Measurements from ENCODE around the gene CYP2A6. TPM values are rescaled to one million over a fixed set of nuclear protein-coding genes. Genes with fewer than 3 reads are reported as not detected.
"Not testable (repeated sequence)": the region's sequence is repeated elsewhere in the genome, so short reads cannot be mapped to it uniquely, and the experiment has no call there.

The CYP2A6 gene
- total RNA-seq, 2 donors from 2014 or later, result not detected

- not testable (repeated sequence) for H3K4me1 ChIP-seq (ENCODE audit: control insufficient read depth, insufficient read depth, low read length); H3K9ac ChIP-seq (ENCODE audit: extremely low read depth, low read length, poor library complexity, severe bottlenecking); H3K4me3 ChIP-seq (ENCODE audit: low read length); H3K4me3 Mint-ChIP-seq; H3K9me3 ChIP-seq (ENCODE audit: control insufficient read depth, low read length); H3K27me3 ChIP-seq (ENCODE audit: control insufficient read depth, insufficient read depth, low read length, poor library complexity, severe bottlenecking); H3K36me3 Mint-ChIP-seq (ENCODE audit: low read depth); H3K27ac ChIP-seq (ENCODE audit: low read depth, low read length); H3K27ac Mint-ChIP-seq; H3K9me3 Mint-ChIP-seq; H3K36me3 ChIP-seq (ENCODE audit: control insufficient read depth, insufficient read depth, low read length)
- peak; percentile 86 for DNase-seq
- Mint-ChIP-seq H3K27me3 (ENCODE audit: insufficient read depth) (peaks cover 48% of the 10 kb centered on the region), H3K4me1 (peaks cover 21% of the 10 kb centered on the region)
- 41 to 64% methylated on average over 12 to 30 of the region's 36 CpGs for WGBS, 2 experiments (ENCODE audit: insufficient coverage in 1 of 2, insufficient read length in 1 of 2)
- TF ChIP-seq CTCF (conservative IDR thresholded peaks at IDR 0.05), result peak; percentile 62
Measured at GRCh38 chr19:40818480-40819399, 31.5 kb downstream of the CYP2A6 start.

DNA sequence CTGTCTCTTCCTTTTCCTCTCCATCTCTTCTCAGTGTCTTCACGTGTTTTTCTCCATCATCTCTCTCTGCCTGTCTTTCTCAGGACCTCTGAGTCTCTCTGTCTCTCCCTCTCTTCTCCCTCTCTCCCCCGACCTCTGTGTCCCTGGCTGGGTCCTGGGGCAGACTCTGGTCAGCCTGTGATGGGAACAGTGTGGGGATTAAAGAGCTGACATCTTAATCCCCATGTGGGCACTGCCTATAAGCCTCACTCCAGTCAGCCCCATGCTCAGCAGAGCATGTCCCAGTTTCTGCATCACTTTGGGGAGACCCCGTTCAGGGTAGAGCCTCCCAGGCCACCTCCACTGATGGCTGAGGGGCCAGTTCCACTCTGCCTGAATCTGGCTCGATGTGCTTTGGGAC lies 35.0 kb downstream of the CYP2A6 start:
- no peaks in the 10 kb centered on the region for H3K4me1 ChIP-seq (ENCODE audit: control insufficient read depth, insufficient read depth, low read length)
- H3K9me3 ChIP-seq (ENCODE audit: control insufficient read depth, low read length), result no peaks in the 10 kb centered on the region
- H3K4me3 ChIP-seq (ENCODE audit: low read length), result no peak overlapping the region
- H3K27me3 ChIP-seq (ENCODE audit: control insufficient read depth, insufficient read depth, low read length, poor library complexity, severe bottlenecking), result no peaks in the 10 kb centered on the region
- H3K36me3 Mint-ChIP-seq (ENCODE audit: low read depth), result no peaks in the 10 kb centered on the region
- no peak for DNase-seq
- peaks cover 65% of the 10 kb centered on the region for H3K27me3 Mint-ChIP-seq (ENCODE audit: insufficient read depth)
- H3K27ac ChIP-seq (ENCODE audit: low read depth, low read length), result no peak overlapping the region
- no peaks in the 10 kb centered on the region for H3K36me3 ChIP-seq (ENCODE audit: control insufficient read depth, insufficient read depth, low read length)
- no peak overlapping the region for H3K9ac ChIP-seq (ENCODE audit: extremely low read depth, low read length, poor library complexity, severe bottlenecking)
- H3K4me1 Mint-ChIP-seq, result peaks cover 14% of the 10 kb centered on the region
- no peak for TF ChIP-seq CTCF (conservative IDR thresholded peaks at IDR 0.05)
- H3K4me3 Mint-ChIP-seq, result no peak overlapping the region
- H3K9me3 Mint-ChIP-seq, result no peaks in the 10 kb centered on the region
- WGBS, 2 experiments (ENCODE audit: insufficient coverage in 1 of 2, insufficient read length in 1 of 2), result 86 to 90% methylated on average over 2 to 4 of the region's 4 CpGs
- H3K27ac Mint-ChIP-seq, result no peak overlapping the region

DNA sequence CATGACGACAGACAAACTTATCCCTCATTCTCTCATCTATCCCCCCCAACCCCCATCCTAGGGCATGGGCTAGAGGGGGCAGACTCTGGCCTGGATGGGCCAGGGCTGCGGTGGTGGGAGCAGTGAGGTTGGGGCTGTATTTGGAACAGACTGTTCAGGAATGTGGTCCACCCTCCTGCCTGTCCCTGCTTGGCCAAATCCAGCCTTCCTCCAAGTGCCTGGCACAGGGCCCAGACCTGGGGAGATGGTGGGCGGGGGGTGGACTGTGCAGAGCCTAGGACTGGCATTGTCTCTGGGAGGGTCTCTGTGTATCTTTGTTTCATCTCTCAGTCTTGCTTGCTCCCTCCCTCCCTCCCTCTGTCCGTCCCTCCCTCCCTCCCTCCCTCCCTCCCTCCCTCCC lies 37.1 kb downstream of the CYP2A6 start:
- no peaks in the 10 kb centered on the region for H3K27me3 ChIP-seq (ENCODE audit: control insufficient read depth, insufficient read depth, low read length, poor library complexity, severe bottlenecking)
- H3K27me3 Mint-ChIP-seq (ENCODE audit: insufficient read depth), result peaks cover 61% of the 10 kb centered on the region
- WGBS, 2 experiments (ENCODE audit: insufficient coverage in 1 of 2, insufficient read length in 1 of 2), result 100% methylated on average over 2 of the region's 4 CpGs; no CpG with 5 or more reads in 1 of the 2 experiments
- peaks cover 16% of the 10 kb centered on the region for H3K36me3 ChIP-seq (ENCODE audit: control insufficient read depth, insufficient read depth, low read length)
- H3K27ac ChIP-seq (ENCODE audit: low read depth, low read length), result no peak overlapping the region
- no peak overlapping the region for H3K9ac ChIP-seq (ENCODE audit: extremely low read depth, low read length, poor library complexity, severe bottlenecking)
- DNase-seq, result no peak
- no peak overlapping the region for H3K27ac Mint-ChIP-seq
- H3K4me3 Mint-ChIP-seq, result no peak overlapping the region
- H3K9me3 ChIP-seq (ENCODE audit: control insufficient read depth, low read length), result no peaks in the 10 kb centered on the region
- no peak for TF ChIP-seq CTCF (conservative IDR thresholded peaks at IDR 0.05)
- H3K4me1 ChIP-seq (ENCODE audit: control insufficient read depth, insufficient read depth, low read length), result no peaks in the 10 kb centered on the region
- no peak overlapping the region for H3K4me3 ChIP-seq (ENCODE audit: low read length)
- no peaks in the 10 kb centered on the region for H3K9me3 Mint-ChIP-seq
- peaks cover 6% of the 10 kb centered on the region for H3K36me3 Mint-ChIP-seq (ENCODE audit: low read depth)
- H3K4me1 Mint-ChIP-seq, result peaks cover 14% of the 10 kb centered on the region

GRCh38 chr19:40812571-40812970 lies 37.7 kb downstream of the CYP2A6 start:
- H3K9me3 ChIP-seq (ENCODE audit: control insufficient read depth, low read length); H3K9me3 Mint-ChIP-seq; H3K9ac ChIP-seq (ENCODE audit: extremely low read depth, low read length, poor library complexity, severe bottlenecking); H3K4me3 ChIP-seq (ENCODE audit: low read length); H3K27me3 ChIP-seq (ENCODE audit: control insufficient read depth, insufficient read depth, low read length, poor library complexity, severe bottlenecking); H3K27ac ChIP-seq (ENCODE audit: low read depth, low read length); H3K4me1 ChIP-seq (ENCODE audit: control insufficient read depth, insufficient read depth, low read length); H3K27ac Mint-ChIP-seq: not testable (repeated sequence)
- peaks cover 16% of the 10 kb centered on the region for H3K4me1 Mint-ChIP-seq
- peak; percentile 48 for DNase-seq
- H3K36me3 Mint-ChIP-seq (ENCODE audit: low read depth), result peaks cover 12% of the 10 kb centered on the region
- H3K36me3 ChIP-seq (ENCODE audit: control insufficient read depth, insufficient read depth, low read length), result peaks cover 22% of the 10 kb centered on the region
- 90 to 92% methylated on average over 4 to 7 of the region's 7 CpGs for WGBS, 2 experiments (ENCODE audit: insufficient coverage in 1 of 2, insufficient read length in 1 of 2)
- peak overlapping the region; percentile 67 for H3K4me3 Mint-ChIP-seq
- H3K27me3 Mint-ChIP-seq (ENCODE audit: insufficient read depth), result peaks cover 55% of the 10 kb centered on the region
